DOHH2 (cell line): ENCODE results near the gene OR2L5.

Experiments
- CTCF ChIP-seq: fragments of 200-600 bp; sonication (generic); IDR thresholded peaks from one replicate; pipeline ENCODE4 v1.5.1; 2014; ENCODE audit warnings: antibody characterized with exemption, mild to moderate bottlenecking, low read depth, low read length; ENCODE audit not compliant: poor library complexity, severe bottlenecking
- EZH2phosphoT487 ChIP-seq: fragments of 200-600 bp; sonication (generic); IDR thresholded peaks from 2 replicates; pipeline ENCODE4 v1.6.1; 2017; ENCODE audit warnings: borderline replicate concordance, mild to moderate bottlenecking, antibody characterized with exemption, low read length, moderate library complexity, mixed read lengths

GRCh38 chr1:248000169-248000568 is 13.3 kb upstream of the OR2L5 start:
- TF ChIP-seq CTCF (no peak), EZH2phosphoT487 (no peak)
